Activated effector memory CD4-positive, alpha-beta T cell treated with Interleukin-2 at 50 U/mL for 16 hours (primary cell): ENCODE measurements around the gene BBS2.

Experiments
- DNase-seq: peaks from one replicate; pipeline ENCODE4 v3.0.0-alpha.2; 2020

The BBS2 gene, protein sequence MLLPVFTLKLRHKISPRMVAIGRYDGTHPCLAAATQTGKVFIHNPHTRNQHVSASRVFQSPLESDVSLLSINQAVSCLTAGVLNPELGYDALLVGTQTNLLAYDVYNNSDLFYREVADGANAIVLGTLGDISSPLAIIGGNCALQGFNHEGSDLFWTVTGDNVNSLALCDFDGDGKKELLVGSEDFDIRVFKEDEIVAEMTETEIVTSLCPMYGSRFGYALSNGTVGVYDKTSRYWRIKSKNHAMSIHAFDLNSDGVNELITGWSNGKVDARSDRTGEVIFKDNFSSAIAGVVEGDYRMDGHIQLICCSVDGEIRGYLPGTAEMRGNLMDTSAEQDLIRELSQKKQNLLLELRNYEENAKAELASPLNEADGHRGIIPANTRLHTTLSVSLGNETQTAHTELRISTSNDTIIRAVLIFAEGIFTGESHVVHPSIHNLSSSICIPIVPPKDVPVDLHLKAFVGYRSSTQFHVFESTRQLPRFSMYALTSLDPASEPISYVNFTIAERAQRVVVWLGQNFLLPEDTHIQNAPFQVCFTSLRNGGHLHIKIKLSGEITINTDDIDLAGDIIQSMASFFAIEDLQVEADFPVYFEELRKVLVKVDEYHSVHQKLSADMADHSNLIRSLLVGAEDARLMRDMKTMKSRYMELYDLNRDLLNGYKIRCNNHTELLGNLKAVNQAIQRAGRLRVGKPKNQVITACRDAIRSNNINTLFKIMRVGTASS

DNA sequence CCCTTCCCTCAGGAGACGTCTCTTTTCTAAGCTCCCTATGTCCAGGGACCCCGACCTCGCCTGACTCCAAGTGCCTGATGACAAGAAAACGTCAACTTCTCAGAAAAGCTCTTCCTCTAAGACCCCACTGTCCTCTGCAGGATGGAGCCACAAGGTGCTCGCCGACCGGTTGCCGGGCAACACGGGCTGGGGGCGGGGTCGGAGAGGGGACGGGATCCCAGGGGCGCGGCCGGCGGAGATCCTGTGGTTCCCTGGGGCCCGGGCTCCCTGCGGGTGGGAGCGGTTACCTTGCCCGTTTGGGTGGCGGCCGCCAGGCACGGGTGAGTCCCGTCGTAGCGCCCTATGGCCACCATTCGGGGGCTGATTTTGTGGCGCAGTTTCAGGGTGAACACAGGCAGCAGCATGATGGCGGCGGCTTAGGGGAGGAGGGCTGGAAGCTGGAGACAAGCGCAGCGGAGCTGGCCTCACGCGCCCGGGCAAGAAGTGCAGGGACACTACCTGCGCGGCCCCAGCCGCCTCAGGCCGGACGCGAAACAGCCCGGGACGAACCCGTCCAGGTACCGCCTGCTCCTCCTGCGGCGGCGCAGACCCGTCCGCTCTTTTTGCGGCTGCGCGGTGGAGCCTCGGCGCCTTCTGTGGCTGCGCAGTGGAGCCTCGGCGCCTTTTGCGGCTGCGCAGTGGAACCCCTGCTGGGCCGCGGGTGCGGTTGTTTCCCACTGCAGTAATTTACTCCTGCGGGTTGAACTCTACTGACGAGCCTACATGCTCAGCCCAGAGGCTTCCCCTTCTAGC, at the start of gene BBS2:
Gene BBS2, minus strand, starts transcription at position 566 of the 792 bp plus-strand sequence. Its CDS starts 162 bp downstream, at position 404.
- DNase-seq = peak; percentile 91

DNA sequence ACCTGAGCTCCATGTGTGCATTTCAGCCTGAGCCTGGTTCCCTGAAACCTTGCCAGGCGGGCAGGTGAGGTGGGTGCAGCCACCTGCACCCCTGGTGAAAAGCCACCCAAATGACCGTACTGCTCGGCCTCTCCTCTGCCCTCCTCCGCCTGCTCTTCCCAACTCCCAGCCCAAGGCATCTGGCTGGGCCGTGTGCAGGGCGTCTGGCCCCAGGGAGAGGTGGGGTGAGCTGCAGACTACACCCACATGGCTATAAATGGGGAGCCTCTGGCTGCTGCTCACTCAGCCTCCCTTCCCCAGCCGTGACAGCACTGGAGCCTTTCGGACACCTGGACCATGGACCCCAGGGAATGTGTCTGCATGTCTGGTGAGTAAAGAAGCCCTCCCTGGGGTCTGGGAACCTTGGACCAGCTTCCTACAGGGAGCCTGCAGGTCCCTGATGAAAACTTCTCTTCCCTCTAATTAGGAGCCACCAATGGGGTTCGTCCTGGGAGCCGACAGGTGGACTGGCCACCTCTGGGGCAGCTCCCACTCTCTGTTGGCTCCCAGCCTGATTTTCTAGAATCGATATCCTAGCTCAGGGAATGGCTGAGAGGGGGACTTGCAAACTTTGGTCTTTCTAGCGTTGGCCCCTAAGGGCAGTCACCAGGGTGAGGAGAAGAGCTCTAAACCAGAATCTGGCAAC, 45.1 kb upstream of the BBS2 start, which contains the start of gene MT4:
Gene MT4, plus strand, starts transcription at position 281 of the 685 bp plus-strand sequence. Its CDS starts 56 bp downstream, at position 337.
- DNase-seq = no peak

- DNase-seq = no peak
Observed at GRCh38 chr16:56561126-56561525, 41.3 kb upstream of the BBS2 start.

- DNase-seq = no peak
Observed at GRCh38 chr16:56560447-56560846, 40.6 kb upstream of the BBS2 start.

DNA sequence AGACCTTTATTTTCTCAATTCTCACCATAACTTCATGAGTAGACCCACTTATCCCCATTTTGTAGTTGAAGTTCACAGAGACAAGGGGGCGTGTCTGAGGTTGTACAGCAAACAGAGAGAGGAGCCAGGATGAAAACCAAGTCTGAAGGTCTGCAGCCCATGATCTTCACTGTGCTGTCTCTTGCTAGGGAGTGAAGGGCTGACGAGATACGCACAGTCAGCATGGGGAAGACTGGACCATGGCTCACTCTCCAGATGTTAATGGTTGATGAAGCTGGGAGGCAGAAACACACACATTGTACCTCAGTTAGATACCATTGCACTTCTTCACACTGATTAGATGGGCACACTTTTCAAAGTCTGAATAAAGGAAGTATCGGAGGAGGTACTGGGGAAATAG, 39.3 kb upstream of the BBS2 start:
- DNase-seq = no peak

GRCh38 chr16:56558024-56558747, 38.4 kb upstream of the BBS2 start:
- no peak for DNase-seq

GRCh38 chr16:56554441-56554840, 34.6 kb upstream of the BBS2 start:
- DNase-seq = no peak

DNA sequence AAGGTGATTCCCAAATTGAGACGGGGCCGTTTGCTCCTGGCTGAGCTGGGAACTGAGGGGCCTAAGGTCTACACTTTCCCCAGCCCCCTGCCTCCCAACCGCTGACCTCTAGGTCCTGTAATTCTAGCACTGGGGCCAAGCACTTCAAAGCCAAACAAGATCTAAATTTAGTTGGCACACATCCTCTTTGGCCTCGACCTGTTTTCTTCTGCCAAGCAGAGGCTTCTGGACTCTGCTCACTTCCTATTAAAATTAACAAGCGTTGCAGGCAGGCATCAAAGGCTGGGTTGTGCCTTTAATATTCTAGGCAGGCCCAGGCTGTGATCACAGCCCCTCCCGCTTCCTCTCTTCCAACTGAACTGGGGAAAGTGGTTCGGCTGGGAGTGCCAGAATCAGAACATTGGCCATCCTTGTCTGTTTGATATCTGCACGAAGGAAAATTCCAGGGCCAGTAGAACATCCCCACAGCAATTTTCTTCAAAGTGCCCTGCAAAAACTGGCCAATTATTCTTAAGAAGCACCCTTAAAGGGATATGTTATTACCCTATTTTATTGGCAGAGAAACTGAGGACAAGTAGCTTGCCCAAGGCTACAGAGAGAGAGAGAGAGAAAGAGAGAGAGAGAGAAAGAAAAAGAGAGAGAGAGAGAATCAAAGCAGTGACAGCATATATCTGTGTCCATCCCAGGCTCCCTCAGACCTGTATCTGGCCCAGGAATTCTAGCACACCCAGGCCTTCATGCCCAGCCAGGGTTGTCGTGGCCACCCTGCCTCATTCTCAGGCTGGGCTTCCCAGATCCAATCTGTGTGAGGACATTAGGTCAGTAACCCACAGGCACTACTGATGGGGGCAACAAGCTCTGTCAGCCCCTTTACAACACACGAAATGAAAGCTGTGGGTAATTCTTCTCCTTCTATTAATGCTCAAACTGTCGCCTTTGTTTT, 32.2 kb upstream of the BBS2 start:
- DNase-seq = no peak

- DNase-seq = no peak
Observed at GRCh38 chr16:56549744-56550385, 30.0 kb upstream of the BBS2 start.

DNA sequence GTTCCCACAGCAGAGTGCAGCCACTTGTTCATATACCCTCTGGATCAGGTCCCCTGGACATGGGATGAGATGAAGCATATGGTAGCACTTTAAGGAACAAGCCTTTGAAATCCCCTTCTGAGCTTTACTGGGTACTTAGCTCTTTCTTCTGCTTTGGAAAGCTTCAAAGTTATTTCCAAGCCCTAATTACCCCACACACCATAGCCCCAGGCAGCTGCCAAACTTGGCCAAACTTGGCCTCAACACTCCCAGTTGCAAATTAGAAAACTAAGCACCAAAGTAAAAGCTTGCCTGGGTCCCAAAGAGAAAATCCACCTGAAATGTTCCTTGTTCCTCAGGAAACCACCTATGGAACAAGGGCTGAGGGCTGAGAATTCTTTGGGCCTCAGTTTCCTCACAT, 29.3 kb upstream of the BBS2 start:
- DNase-seq = no peak

GRCh38 chr16:56547949-56548567, 28.2 kb upstream of the BBS2 start:
- DNase-seq = no peak

DNA sequence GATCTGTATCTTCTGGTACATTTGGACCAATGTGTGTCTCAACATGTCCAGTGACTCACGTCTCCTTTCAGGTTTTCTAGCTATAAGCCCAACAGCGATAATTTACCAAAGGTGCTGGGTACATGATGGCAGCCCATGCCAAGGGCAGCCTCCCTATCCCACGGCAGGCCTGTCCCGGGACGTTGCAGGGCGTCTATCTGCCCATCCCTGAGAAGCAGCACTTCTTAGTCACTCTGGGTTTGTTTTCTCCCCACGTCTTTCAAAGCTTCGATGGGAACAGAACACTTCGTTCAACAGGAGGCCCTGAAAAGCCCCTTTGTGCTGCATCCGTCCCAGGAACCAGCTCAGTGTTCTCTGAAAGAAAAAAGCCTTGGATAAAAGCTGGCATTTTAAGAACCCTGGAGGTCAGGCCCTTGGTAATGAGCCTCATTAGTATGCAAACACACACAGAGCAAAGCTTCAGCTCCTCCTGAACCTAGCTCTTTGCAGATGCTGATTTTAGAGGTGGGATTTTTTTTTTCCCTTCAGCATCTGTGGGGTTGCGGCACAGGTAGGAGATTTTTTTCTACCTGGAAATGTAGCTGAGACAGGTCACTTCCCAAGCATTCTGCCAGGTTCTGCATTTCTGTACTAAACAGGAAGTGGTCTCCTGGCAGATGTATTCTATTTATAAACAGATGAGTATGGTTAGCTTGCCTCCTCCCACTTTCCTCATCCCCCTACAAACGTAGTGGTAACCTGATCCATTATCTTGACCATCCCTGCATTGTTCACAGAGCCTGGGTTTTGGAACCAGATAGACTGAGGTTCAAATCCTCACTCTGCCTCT, 27.5 kb upstream of the BBS2 start:
- no peak for DNase-seq

- DNase-seq = no peak
Observed at GRCh38 chr16:56542039-56542438, 22.2 kb upstream of the BBS2 start.

- no peak for DNase-seq
Observed at GRCh38 chr16:56539656-56540055, 19.8 kb upstream of the BBS2 start.

- no peak for DNase-seq
Observed at GRCh38 chr16:56538331-56538730, 18.5 kb upstream of the BBS2 start.

DNA sequence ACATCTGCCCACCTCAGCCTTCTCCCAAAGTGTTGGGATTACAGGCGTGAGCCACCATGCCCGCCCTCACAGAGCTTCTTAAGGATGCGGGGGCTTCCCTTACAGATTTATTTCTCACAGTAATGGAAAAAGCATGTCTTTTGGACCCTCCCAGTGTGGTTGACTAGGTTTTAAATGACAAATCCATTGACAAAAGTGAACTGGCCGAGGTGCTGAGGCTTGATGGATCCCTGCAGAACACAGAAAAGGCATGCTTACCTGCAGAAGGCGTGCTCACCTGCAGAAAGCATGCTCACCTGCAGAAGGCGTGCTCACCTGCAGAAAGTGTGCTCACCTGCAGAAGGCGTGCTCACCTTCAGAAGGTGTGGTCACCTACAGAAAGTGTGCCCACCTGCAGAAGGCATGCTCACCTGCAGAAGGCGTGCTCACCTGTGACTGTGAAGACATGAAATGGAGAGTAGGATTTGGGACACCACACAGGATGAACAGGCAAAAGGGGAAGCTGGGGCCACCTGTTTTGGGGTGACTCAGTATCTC, 15.1 kb upstream of the BBS2 start:
- DNase-seq = no peak

DNA sequence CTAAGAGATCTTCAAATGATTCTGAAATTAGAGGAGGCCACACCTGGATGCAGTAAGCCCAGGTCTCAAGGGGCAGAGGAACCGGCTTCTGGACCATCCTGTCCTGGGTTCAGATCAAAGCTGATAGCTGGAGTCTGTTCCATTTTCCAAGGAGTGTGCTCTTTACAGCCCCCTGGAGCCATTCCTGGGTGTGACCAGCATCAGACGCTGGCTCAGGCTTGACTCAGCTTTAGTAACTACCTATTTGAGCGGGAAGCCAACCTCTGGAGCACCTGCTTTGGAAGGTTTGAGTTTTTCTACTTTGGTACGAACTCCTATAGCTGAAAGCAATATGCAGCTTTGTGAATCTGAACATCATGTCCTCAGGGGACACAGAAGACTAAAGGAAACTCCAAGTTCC, 12.9 kb upstream of the BBS2 start:
- DNase-seq = no peak

GRCh38 chr16:56530872-56531271, 11.0 kb upstream of the BBS2 start:
- no peak for DNase-seq

DNA sequence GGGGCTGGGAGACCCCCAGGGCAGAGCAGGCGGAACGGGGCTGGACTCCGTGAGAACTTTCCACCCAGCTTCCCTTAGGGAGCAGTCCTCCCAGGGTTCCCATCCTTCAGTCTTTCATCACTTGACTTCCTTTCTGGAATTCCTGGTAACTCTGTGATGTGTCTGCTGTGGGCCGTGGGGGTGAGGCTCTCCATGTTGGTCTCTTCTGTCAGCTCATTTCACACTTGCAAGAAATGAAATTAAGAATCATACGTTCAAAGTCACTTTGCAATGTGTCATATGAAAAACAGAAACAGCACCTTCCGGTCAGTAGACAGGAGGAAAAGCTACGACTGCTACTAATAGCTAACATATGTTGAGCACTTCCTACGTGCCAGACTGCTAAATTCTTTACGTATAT, 5.4 kb upstream of the BBS2 start:
- no peak for DNase-seq
